ENCODE data around the gene LIMA1. TPM values are rescaled to one million over a fixed set of nuclear protein-coding genes. Genes with fewer than 3 reads are reported as not detected.

Gene LIMA1
- polyA plus RNA-seq, 1 donor from 2014 or later: 4.4 TPM

DNA sequence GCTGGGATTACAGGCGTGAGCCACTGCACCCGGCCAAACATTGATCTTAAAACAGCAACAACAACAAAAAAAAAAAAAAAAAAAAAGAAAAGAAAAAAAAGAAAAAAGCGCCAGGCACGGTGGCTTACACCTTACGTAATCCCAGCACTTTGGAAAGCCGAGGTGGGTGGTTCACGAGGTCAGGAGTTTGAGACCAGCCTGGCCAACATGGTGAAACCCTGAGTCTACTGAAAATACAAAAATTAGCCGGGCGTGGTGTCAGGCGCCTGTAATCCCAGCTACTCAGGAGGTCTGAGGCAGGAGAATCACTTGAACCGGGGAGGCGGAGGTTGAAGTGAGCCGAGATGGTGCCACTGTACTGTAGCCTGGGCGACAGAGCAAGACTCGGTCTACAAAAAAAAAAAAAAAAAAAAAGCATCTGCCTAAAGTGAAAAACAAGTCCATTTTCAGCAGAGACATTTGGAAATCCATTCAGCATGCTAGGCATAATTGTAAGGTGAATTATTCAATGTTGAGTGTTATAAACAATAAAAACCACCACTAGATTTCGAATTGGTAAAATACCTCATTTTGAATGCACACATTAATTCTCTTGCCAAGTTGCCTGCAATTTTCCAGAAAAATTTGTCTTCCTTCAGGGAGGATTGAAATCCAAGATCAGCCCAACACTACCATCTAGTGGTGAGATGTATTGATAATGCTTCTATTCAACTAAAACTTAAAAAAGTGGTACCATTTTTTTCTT is 108.2 kb downstream of the LIMA1 start:
- Histone ChIP-seq H3K27ac (ENCODE audit: low read length) (no peak overlapping the region), H3K4me2 (ENCODE audit: low read length) (no peak overlapping the region), H2AFZ (ENCODE audit: low read depth, low read length) (no peak overlapping the region), H3F3A (ENCODE audit: insufficient read depth, low read length, poor library complexity, severe bottlenecking) (no peaks in the 10 kb centered on the region), H3K9me2 (ENCODE audit: insufficient read depth, low read length) (no peaks in the 10 kb centered on the region), H4K20me1 (ENCODE audit: insufficient read depth) (no peaks in the 10 kb centered on the region), H3K79me2 (replicated peaks; ENCODE audit: insufficient read depth, low read length) (no peaks in the 10 kb centered on the region), H3K9me3 (ENCODE audit: low read length) (no peaks in the 10 kb centered on the region), H3K9ac (ENCODE audit: low read length) (no peak overlapping the region), H3K36me3 (ENCODE audit: insufficient read depth, low read length) (no peaks in the 10 kb centered on the region), H3K4me3 (ENCODE audit: low read length) (no peak overlapping the region), H3K27me3 (ENCODE audit: insufficient read depth, low read depth, low read length) (no peaks in the 10 kb centered on the region)
- TF ChIP-seq RAD21 (conservative IDR thresholded peaks at IDR 0.05): peak; percentile 88
- peak; percentile 85 for TF ChIP-seq CTCF (IDR thresholded peaks at IDR 0.05; ENCODE audit: poor library complexity, severe bottlenecking)
- TF ChIP-seq TAF1 (IDR thresholded peaks at IDR 0.05; ENCODE audit: low read depth): no peak
- no peak for TF ChIP-seq EP300 (conservative IDR thresholded peaks at IDR 0.05; ENCODE audit: poor library complexity, severe bottlenecking)
- TF ChIP-seq SMC3 (conservative IDR thresholded peaks at IDR 0.05; ENCODE audit: poor library complexity): peak; percentile 88
- no peak for TF ChIP-seq EZH2 (IDR thresholded peaks at IDR 0.05; ENCODE audit: borderline replicate concordance, insufficient read depth, low read length, poor library complexity, severe bottlenecking)
- no peak for TF ChIP-seq POLR2AphosphoS5 (IDR thresholded peaks at IDR 0.05)
- TF ChIP-seq MXI1 (conservative IDR thresholded peaks at IDR 0.05; ENCODE audit: poor library complexity, severe bottlenecking): no peak
- TF ChIP-seq, protein P1, sequence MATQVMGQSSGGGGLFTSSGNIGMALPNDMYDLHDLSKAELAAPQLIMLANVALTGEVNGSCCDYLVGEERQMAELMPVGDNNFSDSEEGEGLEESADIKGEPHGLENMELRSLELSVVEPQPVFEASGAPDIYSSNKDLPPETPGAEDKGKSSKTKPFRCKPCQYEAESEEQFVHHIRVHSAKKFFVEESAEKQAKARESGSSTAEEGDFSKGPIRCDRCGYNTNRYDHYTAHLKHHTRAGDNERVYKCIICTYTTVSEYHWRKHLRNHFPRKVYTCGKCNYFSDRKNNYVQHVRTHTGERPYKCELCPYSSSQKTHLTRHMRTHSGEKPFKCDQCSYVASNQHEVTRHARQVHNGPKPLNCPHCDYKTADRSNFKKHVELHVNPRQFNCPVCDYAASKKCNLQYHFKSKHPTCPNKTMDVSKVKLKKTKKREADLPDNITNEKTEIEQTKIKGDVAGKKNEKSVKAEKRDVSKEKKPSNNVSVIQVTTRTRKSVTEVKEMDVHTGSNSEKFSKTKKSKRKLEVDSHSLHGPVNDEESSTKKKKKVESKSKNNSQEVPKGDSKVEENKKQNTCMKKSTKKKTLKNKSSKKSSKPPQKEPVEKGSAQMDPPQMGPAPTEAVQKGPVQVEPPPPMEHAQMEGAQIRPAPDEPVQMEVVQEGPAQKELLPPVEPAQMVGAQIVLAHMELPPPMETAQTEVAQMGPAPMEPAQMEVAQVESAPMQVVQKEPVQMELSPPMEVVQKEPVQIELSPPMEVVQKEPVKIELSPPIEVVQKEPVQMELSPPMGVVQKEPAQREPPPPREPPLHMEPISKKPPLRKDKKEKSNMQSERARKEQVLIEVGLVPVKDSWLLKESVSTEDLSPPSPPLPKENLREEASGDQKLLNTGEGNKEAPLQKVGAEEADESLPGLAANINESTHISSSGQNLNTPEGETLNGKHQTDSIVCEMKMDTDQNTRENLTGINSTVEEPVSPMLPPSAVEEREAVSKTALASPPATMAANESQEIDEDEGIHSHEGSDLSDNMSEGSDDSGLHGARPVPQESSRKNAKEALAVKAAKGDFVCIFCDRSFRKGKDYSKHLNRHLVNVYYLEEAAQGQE (IDR thresholded peaks at IDR 0.05; ENCODE audit: borderline replicate concordance): no peak

- Histone ChIP-seq H3K27ac (ENCODE audit: low read length) (peak within 1 kb of the TSS; percentile 94), H2AFZ (ENCODE audit: low read depth, low read length) (peak within 1 kb of the TSS; percentile 98), H3K4me3 (ENCODE audit: low read length) (peak within 1 kb of the TSS; percentile 97), H3K79me2 (replicated peaks; ENCODE audit: insufficient read depth, low read length) (peaks cover 31% of the 10 kb centered on the region), H3K9me2 (ENCODE audit: insufficient read depth, low read length) (no peaks in the 10 kb centered on the region), H3K36me3 (ENCODE audit: insufficient read depth, low read length) (no peaks in the 10 kb centered on the region), H4K20me1 (ENCODE audit: insufficient read depth) (no peaks in the 10 kb centered on the region), H3K9ac (ENCODE audit: low read length) (peak within 1 kb of the TSS; percentile 95), H3K27me3 (ENCODE audit: insufficient read depth, low read depth, low read length) (no peaks in the 10 kb centered on the region), H3K9me3 (ENCODE audit: low read length) (no peaks in the 10 kb centered on the region), H3K4me2 (ENCODE audit: low read length) (peak within 1 kb of the TSS; percentile 73), H3F3A (ENCODE audit: insufficient read depth, low read length, poor library complexity, severe bottlenecking) (no peaks in the 10 kb centered on the region)
- TF ChIP-seq POLR2AphosphoS5 (IDR thresholded peaks at IDR 0.05): peak; percentile 84
- TF ChIP-seq, protein P1 (IDR thresholded peaks at IDR 0.05; ENCODE audit: borderline replicate concordance): peak; percentile 45
- peak; percentile 58 for TF ChIP-seq MXI1 (conservative IDR thresholded peaks at IDR 0.05; ENCODE audit: poor library complexity, severe bottlenecking)
- peak; percentile 84 for TF ChIP-seq TAF1 (IDR thresholded peaks at IDR 0.05; ENCODE audit: low read depth)
- no peak for TF ChIP-seq RAD21 (conservative IDR thresholded peaks at IDR 0.05)
- TF ChIP-seq SMC3 (conservative IDR thresholded peaks at IDR 0.05; ENCODE audit: poor library complexity): peak; percentile 20
- peak; percentile 22 for TF ChIP-seq EP300 (conservative IDR thresholded peaks at IDR 0.05; ENCODE audit: poor library complexity, severe bottlenecking)
- no peak for TF ChIP-seq EZH2 (IDR thresholded peaks at IDR 0.05; ENCODE audit: borderline replicate concordance, insufficient read depth, low read length, poor library complexity, severe bottlenecking)
- TF ChIP-seq CTCF (IDR thresholded peaks at IDR 0.05; ENCODE audit: poor library complexity, severe bottlenecking): peak; percentile 55
Measured at GRCh38 chr12:50167049-50167828, 116.1 kb downstream of the LIMA1 start, which contains the start of gene CERS5. CERS5 (minus strand) TSS chr12:50167369; CDS start chr12:50167297, 72 bp downstream.

Measured in neural cell (in vitro differentiated cells).